HPDE6-E6E7 (cell line): ENCODE results near the gene SORBS1.
"Not testable (repeated sequence)": the region's sequence is repeated elsewhere in the genome, so short reads cannot be mapped to it uniquely, and the experiment has no call there.

Source experiments
- DNase-seq: peaks from one replicate; pipeline ENCODE4 v3.0.0; 2011; ENCODE audit warnings: missing footprints; ENCODE audit errors: extremely low spot score

Gene SORBS1

GRCh38 chr10:95482501-95483233 is 78.5 kb downstream of the SORBS1 start:
- DNase-seq = no peak

- DNase-seq = no peak
Measured at GRCh38 chr10:95480901-95481491, 80.2 kb downstream of the SORBS1 start.

- no peak for DNase-seq
Measured at GRCh38 chr10:95480102-95480900, 80.9 kb downstream of the SORBS1 start.

GRCh38 chr10:95478935-95479334 is 82.2 kb downstream of the SORBS1 start:
- DNase-seq = no peak

GRCh38 chr10:95478185-95478584 is 83.0 kb downstream of the SORBS1 start:
- no peak for DNase-seq

GRCh38 chr10:95477175-95477520 is 84.0 kb downstream of the SORBS1 start:
- no peak for DNase-seq

GRCh38 chr10:95476469-95477174 is 84.5 kb downstream of the SORBS1 start:
- DNase-seq = no peak

- no peak for DNase-seq
Measured at GRCh38 chr10:95475827-95476468, 85.2 kb downstream of the SORBS1 start.

GRCh38 chr10:95475003-95475383 is 86.2 kb downstream of the SORBS1 start:
- no peak for DNase-seq

GRCh38 chr10:95474228-95475002 is 86.8 kb downstream of the SORBS1 start:
- DNase-seq = no peak

GRCh38 chr10:95472304-95473088 is 88.7 kb downstream of the SORBS1 start:
- no peak for DNase-seq

- DNase-seq = no peak
Measured at GRCh38 chr10:95469676-95470075, 91.5 kb downstream of the SORBS1 start.

- no peak for DNase-seq
Measured at GRCh38 chr10:95469251-95469650, 91.9 kb downstream of the SORBS1 start.

- DNase-seq = not testable (repeated sequence)
Measured at GRCh38 chr10:95467642-95468041, 93.5 kb downstream of the SORBS1 start.

GRCh38 chr10:95467162-95467599 is 94.0 kb downstream of the SORBS1 start:
- no peak for DNase-seq

GRCh38 chr10:95466436-95466835 is 94.7 kb downstream of the SORBS1 start:
- no peak for DNase-seq

- DNase-seq = no peak
Measured at GRCh38 chr10:95464280-95464679, 96.9 kb downstream of the SORBS1 start.

GRCh38 chr10:95462740-95463667 is 98.2 kb downstream of the SORBS1 start:
- DNase-seq = no peak

- no peak for DNase-seq
Measured at GRCh38 chr10:95461611-95462010, 99.6 kb downstream of the SORBS1 start.
